Measurements from ENCODE around the gene VSIG10.
A peak's percentile ranks its signal among the peaks of the same experiment; 100 is the strongest.
"Not testable (repeated sequence)": the region's sequence is repeated elsewhere in the genome, so short reads cannot be mapped to it uniquely, and the experiment has no call there.

Gene VSIG10

GRCh38 chr12:118103201-118103600 is 610 bp downstream of the VSIG10 start:
- no peak for DNase-seq

GRCh38 chr12:118102609-118103008 is 1.2 kb downstream of the VSIG10 start:
- DNase-seq, result no peak

GRCh38 chr12:118102070-118102469 is 1.7 kb downstream of the VSIG10 start:
- DNase-seq, result no peak

GRCh38 chr12:118101051-118101450 is 2.8 kb downstream of the VSIG10 start:
- no peak for DNase-seq

GRCh38 chr12:118098911-118099671 is 4.7 kb downstream of the VSIG10 start:
- DNase-seq, result no peak

DNA sequence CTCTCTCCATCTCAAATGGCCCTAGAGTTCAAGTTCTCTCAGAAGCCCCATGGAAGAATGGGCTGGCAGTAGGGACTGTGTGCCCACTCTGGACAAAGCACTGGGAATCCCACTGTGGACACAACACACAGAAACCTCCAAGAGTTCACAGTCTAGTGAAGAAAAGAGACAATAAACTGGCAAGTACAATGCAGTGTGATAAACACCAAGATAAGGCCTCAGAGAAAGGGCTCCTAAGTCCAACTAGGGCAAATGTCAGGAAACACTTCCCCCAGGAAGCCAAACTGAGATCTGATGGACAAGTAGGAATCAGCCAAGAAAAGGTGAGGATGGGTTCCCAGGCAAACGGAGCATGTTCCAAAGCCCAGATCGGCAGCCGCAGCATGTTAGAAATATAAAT is 5.4 kb downstream of the VSIG10 start:
- DNase-seq, result no peak

DNA sequence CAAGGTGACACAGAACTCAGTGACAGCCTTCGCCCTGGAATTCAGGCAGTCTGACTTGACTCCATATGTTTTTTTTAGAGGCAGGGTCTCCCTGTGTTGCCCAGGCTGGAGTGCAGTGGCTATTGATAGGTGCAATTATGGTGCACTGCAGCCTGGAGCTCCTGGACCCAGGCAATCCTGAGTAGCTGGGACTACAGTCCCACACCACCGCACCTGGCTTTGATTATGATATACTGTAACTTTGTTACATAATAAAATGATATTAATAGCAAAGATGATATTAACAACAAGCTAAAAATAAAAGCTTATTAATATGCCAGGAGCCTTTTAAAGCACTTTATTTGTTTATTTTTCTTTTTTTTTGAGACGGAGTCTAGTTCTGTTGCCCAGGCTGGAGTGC is 9.8 kb downstream of the VSIG10 start:
- no peak for DNase-seq

DNA sequence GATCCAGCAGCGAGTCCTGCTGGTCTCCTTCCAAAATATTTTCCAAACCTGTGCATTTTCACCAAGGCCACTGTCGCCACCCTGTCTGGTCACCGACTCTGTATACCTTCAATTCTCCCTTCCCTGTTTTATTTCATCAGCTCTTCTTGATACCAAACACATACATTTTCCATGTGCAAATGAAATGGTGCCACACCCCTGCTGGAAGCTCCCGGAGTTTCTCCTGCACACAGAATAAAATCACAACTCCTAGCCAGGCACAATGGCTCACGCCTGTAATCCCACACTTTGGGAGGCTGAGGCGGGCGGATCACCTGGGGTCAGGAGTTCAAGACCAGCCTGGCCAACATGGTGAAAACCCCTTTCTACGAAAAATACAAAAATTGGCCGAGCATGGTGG is 14.0 kb downstream of the VSIG10 start:
- no peak for DNase-seq

DNA sequence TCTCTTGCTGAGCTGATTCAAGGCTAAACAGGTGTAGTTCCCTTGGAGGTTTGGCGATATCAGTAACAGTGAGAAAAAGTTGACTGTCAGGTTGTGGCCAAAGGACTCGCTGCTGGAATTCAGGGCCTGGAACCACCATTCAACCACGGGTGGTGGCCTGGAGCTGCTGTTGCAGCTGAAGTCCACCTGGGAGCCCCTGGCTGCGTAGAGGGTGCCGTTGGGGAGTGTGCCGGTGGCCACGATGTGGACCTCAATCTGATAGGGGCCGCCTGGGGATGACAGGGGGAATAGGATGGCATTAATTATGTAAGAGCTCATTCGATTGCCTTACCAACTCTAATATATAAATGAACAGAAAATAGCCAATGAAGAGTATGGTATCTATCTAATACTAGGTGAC is 21.6 kb downstream of the VSIG10 start:
- DNase-seq, result no peak

- not testable (repeated sequence) for DNase-seq
These were observed 22.3 kb downstream of the VSIG10 start for GRCh38 chr12:118081521-118081920.

DNA sequence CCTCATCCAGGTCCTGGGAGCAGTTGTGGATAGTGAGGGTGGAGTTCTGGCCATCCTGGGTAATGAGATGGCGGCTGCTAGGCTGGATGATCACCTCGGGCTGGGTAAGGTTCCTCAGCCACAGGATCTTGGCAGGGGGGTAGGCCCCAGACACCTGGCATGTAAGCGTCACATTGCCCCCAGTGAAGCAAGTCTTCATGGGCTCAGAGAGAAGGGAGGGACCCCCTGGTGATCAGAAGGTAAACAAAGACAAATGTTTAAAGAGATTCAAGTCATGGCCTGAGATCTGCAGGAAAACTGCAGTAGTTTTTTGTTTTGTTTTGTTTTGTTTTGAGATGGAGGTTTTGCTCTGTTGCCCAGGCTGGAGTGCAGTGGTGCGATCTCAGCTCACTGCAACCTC is 30.0 kb downstream of the VSIG10 start:
- DNase-seq, result no peak

DNA sequence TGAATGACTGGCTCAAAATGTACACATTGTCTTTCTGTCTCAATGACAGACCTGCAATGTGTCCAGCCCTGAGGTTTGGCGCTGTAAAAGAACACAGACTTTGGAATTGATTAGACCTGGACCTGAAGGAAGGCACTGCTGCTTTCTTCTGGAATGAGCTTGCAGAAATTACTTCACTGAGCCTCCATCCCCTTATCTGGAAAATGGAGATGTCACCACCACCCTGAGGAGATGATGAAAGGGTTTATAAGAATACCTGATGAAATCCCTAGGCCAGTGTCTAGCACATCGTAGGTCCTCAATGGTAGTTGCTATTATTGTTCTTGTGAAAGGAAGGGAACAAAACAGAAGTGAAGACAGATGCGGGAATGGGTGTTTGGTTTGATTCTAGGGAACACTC is 33.2 kb downstream of the VSIG10 start:
- DNase-seq, result no peak

GRCh38 chr12:118068445-118068844 is 35.4 kb downstream of the VSIG10 start:
- no peak for DNase-seq

DNA sequence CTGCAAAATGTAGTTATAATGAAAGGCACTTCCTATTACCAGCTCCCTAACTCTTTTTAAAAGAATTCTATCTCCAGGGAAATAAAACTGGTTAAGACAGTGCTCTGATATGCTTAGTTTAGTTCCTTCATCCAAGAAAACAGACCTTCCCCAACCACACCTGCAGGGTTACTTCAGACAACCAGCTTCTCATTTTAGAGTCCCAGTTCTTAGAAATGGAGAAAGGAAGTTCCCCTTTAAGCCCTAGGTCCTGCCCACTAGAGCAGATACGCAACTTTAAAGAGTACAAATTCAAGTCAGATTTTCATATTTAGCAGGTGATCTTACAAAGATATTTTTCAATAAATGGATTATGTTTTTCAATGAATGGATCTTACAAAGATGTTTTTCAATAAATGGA is 38.4 kb downstream of the VSIG10 start:
- DNase-seq, result no peak

DNA sequence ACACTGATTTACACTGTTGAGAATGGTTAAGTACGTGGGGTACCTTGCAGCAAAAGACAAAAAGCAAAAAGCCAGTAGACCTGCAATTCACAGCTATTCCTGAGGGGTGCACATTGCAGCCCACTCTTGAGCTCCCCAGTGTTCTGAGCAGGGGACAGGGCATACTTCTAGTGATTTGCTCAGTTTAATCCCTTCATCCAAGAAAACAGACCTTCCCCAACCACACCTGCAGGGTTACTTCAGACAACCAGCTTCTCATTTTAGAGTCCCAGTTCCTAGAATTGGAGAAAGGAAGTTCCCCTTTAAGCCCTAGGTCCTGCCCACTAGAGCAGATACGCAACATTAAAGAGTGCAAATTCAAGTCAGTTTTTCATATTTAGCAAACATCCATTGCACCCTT is 39.2 kb downstream of the VSIG10 start:
- DNase-seq, result no peak

GRCh38 chr12:118063576-118064391 is 40.0 kb downstream of the VSIG10 start:
- DNase-seq, result no peak

DNA sequence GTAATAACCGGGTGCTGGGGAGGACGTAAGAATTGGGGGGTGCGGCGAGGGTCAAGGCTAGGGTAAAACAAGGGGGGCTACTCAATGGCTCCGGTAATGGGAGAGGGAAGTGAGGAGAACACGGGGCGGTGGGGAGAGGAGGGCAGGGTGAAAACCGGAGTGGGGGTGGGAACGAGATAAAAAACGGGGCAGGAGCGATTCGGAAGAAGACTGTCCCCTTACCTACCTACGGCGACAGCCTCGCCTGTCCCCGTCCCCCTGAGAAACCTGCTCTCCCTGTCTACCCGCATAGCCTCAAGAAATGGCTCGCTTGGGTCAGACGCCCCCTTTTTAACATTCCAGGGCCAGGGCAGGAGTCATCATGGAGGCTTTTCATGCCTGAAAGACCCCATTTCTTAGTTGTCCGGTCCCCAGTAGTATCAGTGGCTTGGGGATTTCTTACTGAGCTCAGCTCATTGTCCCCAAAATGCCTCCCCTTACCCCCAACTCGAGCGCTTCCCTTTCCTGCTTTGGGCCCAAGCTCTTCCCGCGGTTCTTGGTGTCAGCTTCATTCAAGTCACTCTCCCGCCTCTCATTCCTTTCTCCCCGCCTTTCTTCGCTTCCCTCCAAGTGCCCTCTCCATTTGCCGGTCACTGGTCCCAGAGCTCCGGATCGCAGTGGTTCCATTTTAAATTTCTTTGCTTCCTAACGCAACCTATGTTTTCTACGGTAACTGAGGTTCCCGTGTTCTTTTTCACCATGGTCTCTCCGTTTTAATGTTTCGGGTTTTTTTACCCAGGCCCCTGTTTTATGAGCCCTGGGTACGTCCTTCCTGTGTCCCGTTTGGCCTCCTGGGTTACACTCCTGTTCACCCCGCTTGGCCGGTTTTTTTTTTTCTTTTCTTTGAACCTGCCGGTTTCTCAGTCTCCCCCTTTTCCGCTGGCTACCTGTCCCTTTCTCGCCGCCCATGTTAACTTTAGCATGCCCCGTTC is 41.7 kb downstream of the VSIG10 start:
- peak in 1 of 2 experiments; percentile 52 for DNase-seq

- DNase-seq, result peak in 1 of 2 experiments; percentile 67
These were observed 42.6 kb downstream of the VSIG10 start, which contains the start of gene WSB2 for GRCh38 chr12:118061011-118061872. Gene WSB2 (minus strand): TSS chr12:118061179. CDS start chr12:118061048, 131 bp downstream.

GRCh38 chr12:118060301-118061010 is 43.4 kb downstream of the VSIG10 start:
- peak in 1 of 2 experiments; percentile 25 for DNase-seq

- DNase-seq, result peak in 1 of 2 experiments; percentile 21
These were observed 44.2 kb downstream of the VSIG10 start for GRCh38 chr12:118059341-118060191.

Measured in SW 1271 (cell line).